Measurements from ENCODE around the gene BABAM1.

The BABAM1 gene

GRCh38 chr19:17304386-17305215 is 37.4 kb downstream of the BABAM1 start:
- FAIRE-seq (no peak), DNase-seq (ENCODE audit: insufficient read length, low spot score) (no peak)
- no peak for TF ChIP-seq POLR2A (IDR thresholded peaks at IDR 0.05; ENCODE audit: low read depth, low read length)
- TF ChIP-seq SPI1 (IDR thresholded peaks at IDR 0.05; ENCODE audit: low read depth, low read length) = no peak
- TF ChIP-seq PAX5 (IDR thresholded peaks at IDR 0.05; ENCODE audit: insufficient read depth, low read length, severe bottlenecking) = no peak
- TF ChIP-seq TAF1 (IDR thresholded peaks at IDR 0.05; ENCODE audit: low read depth, low read length) = no peak
- no peak for TF ChIP-seq POU2F2 (IDR thresholded peaks at IDR 0.05; ENCODE audit: low read depth, low read length)
- TF ChIP-seq POLR2AphosphoS5 (IDR thresholded peaks at IDR 0.05; ENCODE audit: low read depth, low read length) = no peak

- no peak for TF ChIP-seq PAX5 (IDR thresholded peaks at IDR 0.05; ENCODE audit: insufficient read depth, low read length, severe bottlenecking)
- TF ChIP-seq TAF1 (IDR thresholded peaks at IDR 0.05; ENCODE audit: low read depth, low read length) = no peak
- no peak for TF ChIP-seq POLR2AphosphoS5 (IDR thresholded peaks at IDR 0.05; ENCODE audit: low read depth, low read length)
- TF ChIP-seq SPI1 (IDR thresholded peaks at IDR 0.05; ENCODE audit: low read depth, low read length) = no peak
- TF ChIP-seq POU2F2 (IDR thresholded peaks at IDR 0.05; ENCODE audit: low read depth, low read length) = no peak
- DNase-seq (ENCODE audit: insufficient read length, low spot score) = no peak
- FAIRE-seq = no peak
Measured at GRCh38 chr19:17305216-17305516, 37.9 kb downstream of the BABAM1 start.

- TF ChIP-seq POLR2AphosphoS5 (IDR thresholded peaks at IDR 0.05; ENCODE audit: low read depth, low read length) (0 out of 2 replicates have a peak, but pooled peaks have one; percentile 27), TAF1 (IDR thresholded peaks at IDR 0.05; ENCODE audit: low read depth, low read length) (peak; percentile 31; the same call in 1 of the 2 replicates), SPI1 (IDR thresholded peaks at IDR 0.05; ENCODE audit: low read depth, low read length) (no peak), POLR2A (IDR thresholded peaks at IDR 0.05; ENCODE audit: low read depth, low read length) (peak; percentile 52; the same call in 1 of the 2 replicates), POU2F2 (IDR thresholded peaks at IDR 0.05; ENCODE audit: low read depth, low read length) (0 out of 2 replicates have a peak, but pooled peaks have one; percentile 30), PAX5 (IDR thresholded peaks at IDR 0.05; ENCODE audit: insufficient read depth, low read length, severe bottlenecking) (no peak)
- peak; percentile 70 for DNase-seq (ENCODE audit: insufficient read length, low spot score)
- peak; percentile 99 for FAIRE-seq
Measured at GRCh38 chr19:17305517-17306284, 38.5 kb downstream of the BABAM1 start, which contains the start of gene MRPL34. TSS of gene MRPL34 (plus strand) at chr19:17305872. CDS start at chr19:17305893, 21 bp downstream.

- no peak for DNase-seq (ENCODE audit: insufficient read length, low spot score)
- TF ChIP-seq PAX5 (IDR thresholded peaks at IDR 0.05; ENCODE audit: insufficient read depth, low read length, severe bottlenecking) (no peak), POLR2A (IDR thresholded peaks at IDR 0.05; ENCODE audit: low read depth, low read length) (no peak), POU2F2 (IDR thresholded peaks at IDR 0.05; ENCODE audit: low read depth, low read length) (no peak), TAF1 (IDR thresholded peaks at IDR 0.05; ENCODE audit: low read depth, low read length) (no peak), POLR2AphosphoS5 (IDR thresholded peaks at IDR 0.05; ENCODE audit: low read depth, low read length) (no peak), SPI1 (IDR thresholded peaks at IDR 0.05; ENCODE audit: low read depth, low read length) (no peak)
- no peak for FAIRE-seq
Measured at GRCh38 chr19:17306285-17306714, 39.1 kb downstream of the BABAM1 start.

GRCh38 chr19:17307876-17308377 is 40.7 kb downstream of the BABAM1 start:
- no peak for TF ChIP-seq SPI1 (IDR thresholded peaks at IDR 0.05; ENCODE audit: low read depth, low read length)
- TF ChIP-seq POLR2A (IDR thresholded peaks at IDR 0.05; ENCODE audit: low read depth, low read length) = no peak
- TF ChIP-seq POU2F2 (IDR thresholded peaks at IDR 0.05; ENCODE audit: low read depth, low read length) = no peak
- TF ChIP-seq POLR2AphosphoS5 (IDR thresholded peaks at IDR 0.05; ENCODE audit: low read depth, low read length) = no peak
- no peak for TF ChIP-seq PAX5 (IDR thresholded peaks at IDR 0.05; ENCODE audit: insufficient read depth, low read length, severe bottlenecking)
- no peak for TF ChIP-seq TAF1 (IDR thresholded peaks at IDR 0.05; ENCODE audit: low read depth, low read length)
- DNase-seq (ENCODE audit: insufficient read length, low spot score) (no peak), FAIRE-seq (no peak)

- TF ChIP-seq TAF1 (IDR thresholded peaks at IDR 0.05; ENCODE audit: low read depth, low read length) = peak; percentile 61; the same call in 1 of the 2 replicates
- no peak for TF ChIP-seq PAX5 (IDR thresholded peaks at IDR 0.05; ENCODE audit: insufficient read depth, low read length, severe bottlenecking)
- TF ChIP-seq POLR2A (IDR thresholded peaks at IDR 0.05; ENCODE audit: low read depth, low read length) = peak; percentile 59; the same call in 1 of the 2 replicates
- peak; percentile 29; the same call in 1 of the 2 replicates for TF ChIP-seq SPI1 (IDR thresholded peaks at IDR 0.05; ENCODE audit: low read depth, low read length)
- TF ChIP-seq POLR2AphosphoS5 (IDR thresholded peaks at IDR 0.05; ENCODE audit: low read depth, low read length) = peak; percentile 70; the same call in 1 of the 2 replicates
- peak; percentile 17; the same call in 1 of the 2 replicates for TF ChIP-seq POU2F2 (IDR thresholded peaks at IDR 0.05; ENCODE audit: low read depth, low read length)
- peak; percentile 100 for FAIRE-seq
- peak; percentile 98 for DNase-seq (ENCODE audit: insufficient read length, low spot score)
Measured at GRCh38 chr19:17309198-17309964, 42.1 kb downstream of the BABAM1 start, which contains the start of gene DDA1. TSS of gene DDA1 (plus strand) at chr19:17309563. CDS start at chr19:17309655, 92 bp downstream.

- FAIRE-seq (peak; percentile 51), DNase-seq (ENCODE audit: insufficient read length, low spot score) (no peak)
- no peak for TF ChIP-seq POU2F2 (IDR thresholded peaks at IDR 0.05; ENCODE audit: low read depth, low read length)
- TF ChIP-seq POLR2A (IDR thresholded peaks at IDR 0.05; ENCODE audit: low read depth, low read length) = no peak
- no peak for TF ChIP-seq PAX5 (IDR thresholded peaks at IDR 0.05; ENCODE audit: insufficient read depth, low read length, severe bottlenecking)
- TF ChIP-seq TAF1 (IDR thresholded peaks at IDR 0.05; ENCODE audit: low read depth, low read length) = no peak
- TF ChIP-seq SPI1 (IDR thresholded peaks at IDR 0.05; ENCODE audit: low read depth, low read length) = no peak
- TF ChIP-seq POLR2AphosphoS5 (IDR thresholded peaks at IDR 0.05; ENCODE audit: low read depth, low read length) = no peak
Measured at GRCh38 chr19:17309965-17310461, 42.8 kb downstream of the BABAM1 start.

Data from GM12891 (cell line).